ENCODE measurements around the gene DNMT3B. TPM values are rescaled to one million over a fixed set of nuclear protein-coding genes. Genes with fewer than 3 reads are reported as not detected.
A peak's percentile ranks its signal among the peaks of the same experiment; 100 is the strongest.

The DNMT3B gene
- total and polyA plus RNA-seq, 9 of the 15 experiments (the other 6 are each of a cell fraction or from before 2014, with no cell fraction given) = 9.3 to 74.8 (median 49.1) TPM

- TF ChIP-seq MEF2A (IDR thresholded peaks at IDR 0.05; ENCODE audit: control insufficient read depth, low read depth, low read length) (no peak), TOE1 (IDR thresholded peaks at IDR 0.05; ENCODE audit: borderline replicate concordance) (no peak), TOE1 (CRISPR knock-in tag; IDR thresholded peaks at IDR 0.05; ENCODE audit: borderline replicate concordance, low read depth) (no peak), ZNF277 (CRISPR knock-in tag; IDR thresholded peaks at IDR 0.05; ENCODE audit: borderline replicate concordance) (no peak), TEAD4 (IDR thresholded peaks at IDR 0.05; ENCODE audit: low read length) (no peak), TEAD4 (CRISPR knock-in tag; IDR thresholded peaks at IDR 0.05; ENCODE audit: borderline replicate concordance) (no peak), HDAC6 (IDR thresholded peaks at IDR 0.05; ENCODE audit: low read depth, low read length) (no peak), ZNF699 (CRISPR knock-in tag; IDR thresholded peaks at IDR 0.05; ENCODE audit: insufficient replicate concordance) (no peak)
- Histone ChIP-seq H3K27ac (ENCODE audit: extremely low read depth, low read depth, low read length) (no peak overlapping the region), H3K27me3 (ENCODE audit: control insufficient read depth in 2 of 2, insufficient read depth in 2 of 2, low read length in 2 of 2) (no peaks in the 10 kb centered on the region), H3K9ac (ENCODE audit: insufficient read depth in 1 of 2, low read depth in 2 of 2, low read length in 2 of 2) (0 out of 4 replicates have a peak overlapping the region, but pooled peaks of 1 of the 2 experiments have one; percentile 6), H3K4me1 (replicated peaks in 1 of 2; ENCODE audit: control insufficient read depth in 2 of 2, insufficient read depth in 2 of 2, low read length in 2 of 2) (no peaks in the 10 kb centered on the region), H3K9me1 (ENCODE audit: control insufficient read depth, insufficient read depth, low read length) (no peaks in the 10 kb centered on the region), H3K79me2 (ENCODE audit: control insufficient read depth, insufficient read depth, low read length) (no peaks in the 10 kb centered on the region), H4K20me1 (replicated peaks; ENCODE audit: control insufficient read depth, insufficient read depth, low read length) (peaks cover 5% of the 10 kb centered on the region; the same call in 1 of the 2 replicates), H3K9me3 (replicated peaks; ENCODE audit: control insufficient read depth, insufficient read depth, low read depth, low read length) (no peaks in the 10 kb centered on the region), H3K4me3 (no peak overlapping the region), H3K4me2 (ENCODE audit: insufficient read depth, low read length) (no peak overlapping the region), H2AFZ (ENCODE audit: low read depth, low read length) (no peak overlapping the region), H3K36me3 (ENCODE audit: control insufficient read depth, insufficient read depth, low read length) (peaks cover 100% of the 10 kb centered on the region)
- in situ Hi-C loops (cut with MboI) = no loop called here
- ChIA-PET POLR2A (interaction anchor here (0.6 to 1.7 kb wide), 2 partner anchors 15 to 172 kb away, joined by 3 to 7 read pairs; partner anchors contain the start of gene MAPRE1), CTCF (ENCODE audit: low intra/inter-chr PET ratio) (no interaction called here)
- BruUV-seq (replicated peaks) = no TSS peak
- WGBS (ENCODE audit: insufficient coverage, low coverage, missing lambda C conversion rate) = 79% methylated on average over 3 of the region's 3 CpGs
- FAIRE-seq (no peak), DNase-seq (ENCODE audit: extremely low read depth in 1 of 4, low spot score in 3 of 4) (no peak), ATAC-seq (no peak)
- intact Hi-C loops (cut with micrococcal nuclease) = loop anchor here (10.0 kb wide), 1 partner anchor 50 kb away; the partner anchor contains the start of gene EFCAB8
These were observed 42.6 kb downstream of the DNMT3B start for GRCh38 chr20:32804817-32805216.

Data from K562 (cell line).